ENCODE data around the gene CUX1.
A peak's percentile ranks its signal among the peaks of the same experiment; 100 is the strongest.
"Not testable (repeated sequence)": the region's sequence is repeated elsewhere in the genome, so short reads cannot be mapped to it uniquely, and the experiment has no call there.

CUX1 gene, protein sequence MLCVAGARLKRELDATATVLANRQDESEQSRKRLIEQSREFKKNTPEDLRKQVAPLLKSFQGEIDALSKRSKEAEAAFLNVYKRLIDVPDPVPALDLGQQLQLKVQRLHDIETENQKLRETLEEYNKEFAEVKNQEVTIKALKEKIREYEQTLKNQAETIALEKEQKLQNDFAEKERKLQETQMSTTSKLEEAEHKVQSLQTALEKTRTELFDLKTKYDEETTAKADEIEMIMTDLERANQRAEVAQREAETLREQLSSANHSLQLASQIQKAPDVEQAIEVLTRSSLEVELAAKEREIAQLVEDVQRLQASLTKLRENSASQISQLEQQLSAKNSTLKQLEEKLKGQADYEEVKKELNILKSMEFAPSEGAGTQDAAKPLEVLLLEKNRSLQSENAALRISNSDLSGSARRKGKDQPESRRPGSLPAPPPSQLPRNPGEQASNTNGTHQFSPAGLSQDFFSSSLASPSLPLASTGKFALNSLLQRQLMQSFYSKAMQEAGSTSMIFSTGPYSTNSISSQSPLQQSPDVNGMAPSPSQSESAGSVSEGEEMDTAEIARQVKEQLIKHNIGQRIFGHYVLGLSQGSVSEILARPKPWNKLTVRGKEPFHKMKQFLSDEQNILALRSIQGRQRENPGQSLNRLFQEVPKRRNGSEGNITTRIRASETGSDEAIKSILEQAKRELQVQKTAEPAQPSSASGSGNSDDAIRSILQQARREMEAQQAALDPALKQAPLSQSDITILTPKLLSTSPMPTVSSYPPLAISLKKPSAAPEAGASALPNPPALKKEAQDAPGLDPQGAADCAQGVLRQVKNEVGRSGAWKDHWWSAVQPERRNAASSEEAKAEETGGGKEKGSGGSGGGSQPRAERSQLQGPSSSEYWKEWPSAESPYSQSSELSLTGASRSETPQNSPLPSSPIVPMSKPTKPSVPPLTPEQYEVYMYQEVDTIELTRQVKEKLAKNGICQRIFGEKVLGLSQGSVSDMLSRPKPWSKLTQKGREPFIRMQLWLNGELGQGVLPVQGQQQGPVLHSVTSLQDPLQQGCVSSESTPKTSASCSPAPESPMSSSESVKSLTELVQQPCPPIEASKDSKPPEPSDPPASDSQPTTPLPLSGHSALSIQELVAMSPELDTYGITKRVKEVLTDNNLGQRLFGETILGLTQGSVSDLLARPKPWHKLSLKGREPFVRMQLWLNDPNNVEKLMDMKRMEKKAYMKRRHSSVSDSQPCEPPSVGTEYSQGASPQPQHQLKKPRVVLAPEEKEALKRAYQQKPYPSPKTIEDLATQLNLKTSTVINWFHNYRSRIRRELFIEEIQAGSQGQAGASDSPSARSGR (N-terminal part only)

DNA sequence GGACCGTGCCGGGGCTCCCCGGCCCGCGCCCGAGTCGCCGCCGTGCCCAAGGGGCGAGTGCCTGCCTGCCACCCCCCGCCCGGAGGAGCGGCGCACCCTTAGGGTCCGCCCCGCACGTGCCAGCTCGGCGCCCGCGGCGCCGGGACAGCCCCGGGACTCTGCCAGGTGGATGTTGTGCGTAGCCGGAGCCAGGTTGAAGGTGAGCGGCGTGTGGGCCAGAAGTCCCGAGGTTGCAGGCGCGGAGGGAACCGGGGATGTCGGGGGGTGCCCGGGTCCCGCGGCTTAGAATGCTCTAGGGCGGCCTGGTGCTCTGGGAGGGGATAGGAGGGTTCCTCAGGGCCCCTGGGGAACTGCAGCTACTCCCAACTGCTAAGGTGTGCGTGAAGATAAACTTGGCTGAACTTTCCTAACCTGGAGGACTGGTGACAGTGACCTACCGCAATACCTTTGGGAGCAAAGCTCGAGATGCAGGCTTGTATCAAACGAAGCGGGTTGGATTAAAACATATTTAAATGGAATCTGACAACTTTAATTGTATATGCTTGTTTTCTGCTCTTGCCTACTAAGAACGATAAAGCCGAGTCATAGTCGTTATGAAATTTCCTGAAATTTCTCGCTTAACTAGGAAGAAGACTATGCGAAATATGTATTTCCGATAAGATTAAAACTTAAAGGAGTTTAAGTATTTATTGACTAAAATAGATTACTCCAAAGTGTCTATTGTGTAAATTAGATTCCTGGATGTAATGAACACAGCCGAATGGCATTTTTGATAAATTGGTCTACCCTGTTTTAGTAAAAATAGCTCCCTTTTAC is at the start of gene CUX1:
Gene CUX1, plus strand, starts transcription at position 156 of the 816 bp plus-strand sequence. Its CDS starts 14 bp downstream, at position 170.
- DNase-seq = peak; percentile 36

GRCh38 chr7:101768280-101768679 is 49.1 kb upstream of the CUX1 start:
- DNase-seq = no peak

- no peak for DNase-seq
Measured at GRCh38 chr7:101770466-101770865, 47.0 kb upstream of the CUX1 start.

GRCh38 chr7:101772508-101773211 is 44.8 kb upstream of the CUX1 start:
- DNase-seq = no peak

- no peak for DNase-seq
Measured at GRCh38 chr7:101775181-101775580, 42.2 kb upstream of the CUX1 start.

GRCh38 chr7:101778026-101778580 is 39.3 kb upstream of the CUX1 start:
- DNase-seq = no peak

- DNase-seq = no peak
Measured at GRCh38 chr7:101779267-101779666, 38.2 kb upstream of the CUX1 start.

DNA sequence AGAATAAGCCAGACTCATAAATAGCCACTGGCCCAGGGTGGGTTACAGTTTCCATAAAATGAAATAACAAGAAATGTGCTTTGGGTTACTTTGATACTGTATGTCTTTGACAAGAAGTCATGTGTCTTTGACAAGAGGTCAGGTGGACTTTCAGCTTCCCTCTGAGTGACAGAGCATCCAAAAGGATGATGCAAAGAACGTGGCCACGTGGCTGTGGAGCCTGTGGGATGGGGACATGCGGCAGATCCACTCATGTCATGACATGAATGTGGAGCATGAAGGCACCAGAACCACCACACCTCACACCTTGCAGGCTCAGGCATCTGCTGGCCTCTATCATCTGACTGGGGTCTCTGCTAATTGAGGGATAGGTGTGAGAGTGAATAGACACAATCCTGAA is 37.1 kb upstream of the CUX1 start:
- DNase-seq = no peak

DNA sequence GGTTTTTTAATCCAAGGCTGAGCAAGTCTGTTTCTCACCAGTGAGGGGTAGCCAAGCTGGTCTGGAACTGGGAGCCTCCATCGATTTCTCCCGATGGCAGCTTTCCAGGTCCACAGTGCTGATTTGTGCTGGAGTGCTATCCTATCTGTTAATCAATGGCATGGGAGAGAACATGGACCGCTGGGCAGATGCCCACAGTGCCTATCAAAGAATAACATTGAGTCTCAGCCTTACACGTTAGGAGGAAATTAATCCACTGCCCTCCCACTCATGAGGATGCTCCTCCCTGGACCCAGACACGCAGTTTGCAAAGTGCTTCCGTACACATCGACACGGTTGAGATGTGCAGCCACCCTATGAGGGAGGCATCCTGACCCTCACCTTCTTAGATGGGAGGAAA is 36.0 kb upstream of the CUX1 start:
- DNase-seq = no peak

- no peak for DNase-seq
Measured at GRCh38 chr7:101782476-101782875, 35.0 kb upstream of the CUX1 start.

DNA sequence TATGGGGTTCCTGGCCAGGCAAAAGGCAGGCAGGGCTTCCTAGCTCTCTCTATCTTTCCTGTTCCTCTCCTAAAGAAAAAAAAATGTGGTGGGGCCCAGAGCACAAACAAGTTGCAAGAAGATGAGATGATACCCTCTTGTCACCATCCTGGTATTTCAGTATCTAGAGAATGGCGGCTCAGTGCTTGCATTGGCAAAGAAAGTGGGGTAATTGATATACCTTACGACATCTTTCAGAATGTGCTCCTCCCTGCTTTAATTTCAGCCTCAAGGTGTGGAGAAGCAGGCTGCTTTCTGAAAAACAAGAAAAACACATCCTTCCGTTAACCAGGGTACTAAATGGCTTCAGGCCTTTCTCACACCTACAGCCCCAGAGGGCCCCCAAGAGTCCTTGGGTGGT is 34.5 kb upstream of the CUX1 start:
- DNase-seq = no peak

- no peak for DNase-seq
Measured at GRCh38 chr7:101783381-101784181, 33.8 kb upstream of the CUX1 start.

DNA sequence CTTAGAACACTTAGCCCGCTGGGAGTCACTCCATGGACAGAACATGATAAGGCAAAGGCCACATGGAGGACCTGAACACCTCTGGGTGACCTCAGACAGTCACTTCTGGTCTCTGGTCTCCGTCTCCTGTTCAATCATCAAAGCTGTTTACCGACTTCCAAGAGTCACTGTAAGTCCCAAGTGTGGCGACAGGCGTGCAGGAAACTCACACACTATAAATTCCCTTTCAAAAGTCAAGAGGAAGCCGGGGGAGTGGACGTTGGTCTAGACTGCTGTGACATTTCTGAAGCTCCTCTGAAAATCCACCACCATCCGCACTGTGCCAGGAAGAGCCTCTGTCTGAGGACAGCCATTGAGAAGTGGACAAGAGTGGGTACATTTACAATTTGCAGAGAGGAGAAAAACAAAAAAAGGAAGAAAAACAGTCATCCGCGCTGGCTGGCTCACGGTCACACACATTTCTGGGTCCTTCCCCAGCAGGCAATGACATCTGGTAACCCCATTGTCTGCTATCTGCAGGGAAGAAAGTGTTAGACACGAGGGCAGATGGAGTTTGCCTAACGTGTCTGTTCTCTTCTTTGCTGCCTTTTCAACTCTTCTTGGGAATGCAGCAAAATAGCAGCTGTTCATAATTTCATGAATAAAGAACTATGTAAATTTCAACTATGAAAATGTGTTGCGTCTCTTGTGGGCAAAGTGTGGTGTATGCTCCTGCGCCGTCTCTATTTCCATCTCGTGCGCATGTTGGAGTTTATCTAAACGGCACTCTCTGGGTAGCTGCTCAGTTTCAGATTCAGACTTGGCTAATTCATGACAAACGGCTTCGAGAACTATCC is 32.9 kb upstream of the CUX1 start:
- DNase-seq = no peak

DNA sequence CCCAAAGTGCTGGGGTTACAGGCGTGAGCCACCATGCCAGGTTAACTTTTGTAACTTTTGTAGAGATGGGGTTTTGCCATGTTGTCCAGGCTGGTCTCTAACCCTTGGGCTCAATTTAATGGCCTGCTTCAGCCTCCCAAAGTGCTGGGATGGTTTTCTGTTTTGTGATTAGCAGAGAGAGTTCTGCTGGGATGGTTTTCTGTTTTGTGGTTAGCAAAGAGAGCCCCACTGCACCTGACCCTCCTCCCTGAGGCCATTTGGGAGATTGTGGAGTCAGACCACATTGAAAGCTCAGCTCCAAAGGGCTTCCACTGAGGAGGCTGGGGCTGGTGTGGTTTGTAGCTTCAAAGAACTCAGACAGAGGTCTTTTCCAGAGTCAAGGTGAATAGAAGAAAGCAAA is 29.6 kb upstream of the CUX1 start:
- no peak for DNase-seq

- no peak for DNase-seq
Measured at GRCh38 chr7:101788517-101788916, 28.9 kb upstream of the CUX1 start.

DNA sequence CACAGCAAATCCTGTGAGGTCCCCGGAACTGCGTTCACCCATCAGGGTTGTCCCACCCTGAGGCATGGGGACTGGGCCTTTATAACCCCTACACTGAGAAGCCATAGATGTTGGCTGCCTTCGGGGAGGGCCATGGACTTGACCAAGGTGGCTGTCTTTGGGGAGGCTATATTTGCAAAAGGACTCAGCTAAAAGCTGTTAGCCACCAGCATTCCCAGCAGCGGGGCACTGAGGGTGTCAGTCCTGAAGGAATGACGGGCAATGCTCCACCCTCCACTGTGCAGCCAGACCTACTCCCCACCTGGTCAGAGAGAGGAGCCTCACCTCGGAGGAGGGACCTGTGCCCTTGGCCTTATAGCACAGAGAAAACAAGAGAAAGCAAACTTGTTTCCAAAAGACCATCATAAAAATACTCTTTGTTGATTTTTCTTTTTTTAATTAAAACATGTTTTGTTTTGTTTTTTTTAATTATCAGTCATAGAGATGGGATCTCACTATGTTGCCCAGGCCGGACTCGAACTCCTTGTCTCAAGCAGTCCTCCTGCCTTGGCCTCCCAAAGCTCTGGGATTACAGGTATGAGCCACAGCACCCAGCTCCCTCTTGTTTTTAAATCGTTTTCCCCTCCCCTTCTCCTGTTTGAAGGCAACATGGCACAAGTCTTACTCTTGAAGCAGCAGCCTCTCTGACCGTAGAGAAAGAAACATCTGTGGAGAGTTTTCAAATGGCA is 26.7 kb upstream of the CUX1 start:
- no peak for DNase-seq

DNA sequence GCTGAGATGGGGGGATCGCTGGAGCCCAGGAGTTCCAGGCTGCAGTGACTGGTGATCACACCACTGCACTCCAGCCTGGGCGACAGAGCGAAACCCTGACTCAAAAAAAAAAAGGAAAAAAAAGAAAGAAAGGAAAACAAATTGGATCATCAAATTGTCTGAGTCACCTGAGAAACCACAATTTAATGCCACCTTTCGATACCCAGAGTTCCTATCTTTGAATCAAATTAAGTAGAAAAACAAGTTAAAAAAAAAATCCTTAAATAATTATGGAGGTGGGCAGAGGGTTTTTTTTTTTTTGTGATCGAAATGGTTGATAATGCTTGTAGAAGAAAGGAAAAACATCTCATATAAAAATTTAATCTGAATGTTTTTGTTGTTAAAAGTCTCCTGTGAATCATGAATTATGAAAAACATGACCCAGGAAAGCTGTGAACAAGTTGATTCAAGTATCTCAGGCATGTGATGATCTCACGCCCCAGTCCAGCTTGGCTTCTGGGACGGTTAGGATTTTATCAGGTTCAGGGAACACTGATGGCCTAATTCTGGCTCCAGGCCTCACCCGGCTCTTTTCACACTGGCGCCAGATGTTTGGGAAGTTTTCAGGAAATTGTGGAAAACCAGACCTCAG is 25.3 kb upstream of the CUX1 start:
- no peak for DNase-seq

- not testable (repeated sequence) for DNase-seq
Measured at GRCh38 chr7:101792682-101793071, 24.7 kb upstream of the CUX1 start.
